ENCODE data around the gene BRCA1. TPM values are rescaled to one million over a fixed set of nuclear protein-coding genes. Genes with fewer than 3 reads are reported as not detected.

The BRCA1 gene
- total RNA-seq, 2 experiments from 2014 or later = 53.5 to 61.4 TPM

DNA sequence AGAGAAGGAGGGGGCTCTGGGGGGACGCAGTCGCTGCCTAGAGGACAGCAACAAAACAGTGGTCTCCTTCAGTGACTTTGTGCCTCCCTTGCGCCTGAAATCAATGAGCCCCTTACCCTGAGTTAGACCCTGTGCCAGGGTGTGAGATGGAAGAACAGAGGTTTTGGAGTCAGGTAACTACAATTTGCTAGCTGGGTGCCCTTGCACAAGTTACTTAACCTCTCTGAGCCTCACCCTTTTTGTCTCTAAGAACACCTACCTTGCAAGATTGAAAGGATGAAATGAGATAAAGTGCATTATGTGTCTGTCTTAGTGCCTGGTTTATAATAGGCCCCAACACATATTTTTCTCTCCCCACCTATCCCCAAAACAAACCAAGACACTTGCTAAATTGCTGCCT is 90.3 kb downstream of the BRCA1 start:
- no peak for ATAC-seq (ENCODE audit: low read depth)
- H3K4me3 Mint-ChIP-seq = no peak overlapping the region
- H3K36me3 Mint-ChIP-seq = no peaks in the 10 kb centered on the region
- POLR2A ChIA-PET = no interaction called here
- DNase-seq = no peak
- H3K27me3 Mint-ChIP-seq = no peaks in the 10 kb centered on the region
- H3K9me3 Mint-ChIP-seq = no peaks in the 10 kb centered on the region
- H3K4me1 Mint-ChIP-seq = no peaks in the 10 kb centered on the region
- no peak overlapping the region for H3K27ac Mint-ChIP-seq

DNA sequence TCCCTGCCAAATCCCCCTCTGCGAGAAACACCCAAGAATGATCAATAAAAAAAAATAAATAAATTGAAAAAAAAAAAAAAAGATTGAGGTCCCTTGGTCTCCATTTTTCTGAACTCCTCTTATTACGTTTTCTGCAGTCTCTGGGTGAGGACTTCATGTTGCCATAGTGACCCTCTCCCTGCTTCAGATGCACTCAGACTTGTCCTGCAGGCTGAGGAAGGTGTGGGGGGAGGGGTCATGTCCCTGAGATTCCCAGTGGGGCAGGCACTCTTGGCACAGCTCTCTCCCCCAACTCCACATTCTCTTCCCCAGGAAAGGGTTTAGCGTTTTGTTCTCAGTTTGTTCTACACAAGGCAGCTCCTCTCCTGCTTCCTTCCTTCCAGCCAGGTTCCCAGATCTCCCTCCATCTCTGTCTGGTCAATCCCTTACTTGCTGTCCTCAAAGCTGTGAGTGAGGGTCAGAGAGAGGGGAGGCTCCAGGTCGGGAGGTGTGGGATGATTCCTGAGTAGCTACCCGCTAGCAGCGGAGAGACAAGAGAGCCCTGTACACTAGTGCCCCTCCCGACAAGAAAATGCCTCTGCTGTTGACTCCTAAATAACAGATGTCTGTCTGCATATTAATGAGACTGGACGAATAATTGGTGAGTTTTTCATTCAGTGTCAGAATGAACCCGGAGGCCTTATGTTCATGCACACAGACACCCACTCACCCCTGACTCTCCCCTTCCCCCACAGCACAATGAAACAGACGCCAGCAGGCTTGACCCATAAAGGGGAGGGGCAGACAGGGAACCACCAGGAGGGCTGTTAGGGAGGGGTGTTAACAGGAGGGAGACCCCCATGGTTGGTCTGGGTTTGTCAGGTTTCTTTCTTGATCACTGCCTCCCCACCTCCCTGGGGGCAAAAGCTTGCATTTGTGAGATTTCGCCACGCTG is 90.9 kb downstream of the BRCA1 start:
- Mint-ChIP-seq H3K36me3 (no peaks in the 10 kb centered on the region), H3K9me3 (no peaks in the 10 kb centered on the region), H3K4me3 (no peak overlapping the region), H3K27ac (no peak overlapping the region), H3K27me3 (no peaks in the 10 kb centered on the region), H3K4me1 (no peaks in the 10 kb centered on the region)
- no peak for ATAC-seq (ENCODE audit: low read depth)
- POLR2A ChIA-PET = no interaction called here
- no peak for DNase-seq

DNA sequence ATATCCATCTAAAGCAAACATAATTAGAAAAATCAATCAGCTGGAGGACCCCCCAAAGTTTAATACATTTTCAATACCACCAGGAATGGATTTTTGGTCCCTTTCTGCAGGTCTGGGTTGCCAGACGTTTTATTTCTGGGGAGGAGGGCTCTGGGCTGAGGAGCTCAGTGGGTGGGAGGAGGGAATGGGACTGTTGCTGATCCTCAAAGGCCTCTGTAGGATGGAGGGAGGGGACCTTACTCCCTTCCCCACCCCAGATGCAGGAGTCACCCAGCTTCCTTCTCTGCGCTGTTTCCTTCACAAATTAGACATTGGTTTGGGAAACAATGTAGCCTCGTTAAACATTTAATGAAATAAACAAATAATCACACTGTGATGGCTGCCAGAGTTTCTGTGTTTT is 93.5 kb downstream of the BRCA1 start:
- H3K4me1 Mint-ChIP-seq = no peaks in the 10 kb centered on the region
- DNase-seq (no peak), ATAC-seq (ENCODE audit: low read depth) (no peak)
- H3K4me3 Mint-ChIP-seq = no peak overlapping the region
- POLR2A ChIA-PET = interaction anchor here (0.7 kb wide), 1 partner anchor 172 kb away, joined by 5 read pairs; no protein-coding TSS in a partner anchor
- no peaks in the 10 kb centered on the region for H3K36me3 Mint-ChIP-seq
- H3K27ac Mint-ChIP-seq = no peak overlapping the region
- peaks cover 10% of the 10 kb centered on the region for H3K27me3 Mint-ChIP-seq
- H3K9me3 Mint-ChIP-seq = no peaks in the 10 kb centered on the region

DNA sequence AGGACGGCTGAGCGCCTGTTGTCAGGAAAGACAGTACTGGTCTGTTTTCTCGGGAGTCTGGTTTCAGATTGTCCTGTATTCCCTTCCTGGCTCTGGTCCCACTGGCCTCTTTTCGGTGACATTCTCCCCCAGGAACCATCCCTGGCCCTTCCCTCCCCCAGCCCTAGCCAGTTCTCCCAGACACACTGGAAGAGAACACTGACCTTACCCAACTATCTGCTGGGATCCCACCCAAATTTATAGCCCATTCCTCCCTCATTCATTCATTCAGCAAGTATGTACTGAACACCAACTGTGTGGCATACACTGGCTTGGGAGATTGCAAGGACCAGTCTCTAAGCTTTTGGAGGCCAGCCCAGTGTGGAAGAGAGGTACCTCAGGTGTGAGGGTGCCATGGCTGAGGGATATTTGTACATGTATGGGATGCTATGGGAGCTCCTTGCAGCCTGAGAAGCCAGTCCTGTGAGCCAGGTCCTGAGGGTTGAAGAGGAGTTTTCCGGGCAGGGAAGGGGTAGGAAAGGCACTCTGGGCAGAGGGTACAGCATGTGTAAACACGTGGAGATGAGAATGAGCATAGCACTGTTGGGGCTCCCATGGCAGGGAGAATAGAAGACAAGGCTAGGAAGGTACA is 94.9 kb downstream of the BRCA1 start:
- Mint-ChIP-seq H3K4me3 (no peak overlapping the region), H3K9me3 (no peaks in the 10 kb centered on the region), H3K27me3 (peaks cover 20% of the 10 kb centered on the region), H3K4me1 (no peaks in the 10 kb centered on the region), H3K36me3 (no peaks in the 10 kb centered on the region), H3K27ac (no peak overlapping the region)
- POLR2A ChIA-PET = interaction anchor here (0.6 kb wide), 2 partner anchors 95 to 127 kb away, joined by 4 to 6 read pairs; partner anchors contain the start of gene BRCA1
- no peak for DNase-seq
- ATAC-seq (ENCODE audit: low read depth) = no peak

DNA sequence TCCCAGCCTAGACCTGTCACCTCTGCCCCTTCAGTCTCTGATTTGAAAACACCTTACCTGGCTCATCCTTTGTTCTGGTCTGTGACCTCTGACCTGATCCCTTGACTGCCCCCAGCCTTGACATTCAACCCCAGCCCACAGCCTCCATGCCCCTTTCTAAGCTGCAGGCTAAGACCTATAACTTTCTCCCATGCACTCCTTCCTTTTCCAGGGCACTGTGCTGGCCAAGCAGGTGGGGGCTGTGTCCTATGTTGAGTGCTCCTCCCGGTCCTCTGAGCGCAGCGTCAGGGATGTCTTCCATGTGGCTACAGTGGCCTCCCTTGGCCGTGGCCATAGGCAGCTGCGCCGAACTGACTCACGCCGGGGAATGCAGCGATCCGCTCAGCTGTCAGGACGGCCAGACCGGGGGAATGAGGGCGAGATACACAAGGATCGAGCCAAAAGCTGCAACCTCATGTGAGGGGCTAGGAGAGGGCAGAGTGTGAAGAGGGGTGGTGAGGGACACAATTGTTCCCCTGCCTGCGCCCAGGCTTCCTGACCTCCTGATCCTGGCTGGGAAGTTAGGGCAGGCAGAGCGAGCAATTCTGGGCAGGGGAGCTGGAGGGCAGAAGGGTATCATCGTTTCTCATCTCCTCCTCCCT is 96.8 kb downstream of the BRCA1 start:
- peaks cover 7% of the 10 kb centered on the region for H3K4me1 Mint-ChIP-seq
- DNase-seq = no peak
- H3K36me3 Mint-ChIP-seq = peaks cover 2% of the 10 kb centered on the region
- ATAC-seq (ENCODE audit: low read depth) = no peak
- no peaks in the 10 kb centered on the region for H3K9me3 Mint-ChIP-seq
- no peak overlapping the region for H3K27ac Mint-ChIP-seq
- POLR2A ChIA-PET = no interaction called here
- peaks cover 28% of the 10 kb centered on the region for H3K27me3 Mint-ChIP-seq
- H3K4me3 Mint-ChIP-seq = no peak overlapping the region

DNA sequence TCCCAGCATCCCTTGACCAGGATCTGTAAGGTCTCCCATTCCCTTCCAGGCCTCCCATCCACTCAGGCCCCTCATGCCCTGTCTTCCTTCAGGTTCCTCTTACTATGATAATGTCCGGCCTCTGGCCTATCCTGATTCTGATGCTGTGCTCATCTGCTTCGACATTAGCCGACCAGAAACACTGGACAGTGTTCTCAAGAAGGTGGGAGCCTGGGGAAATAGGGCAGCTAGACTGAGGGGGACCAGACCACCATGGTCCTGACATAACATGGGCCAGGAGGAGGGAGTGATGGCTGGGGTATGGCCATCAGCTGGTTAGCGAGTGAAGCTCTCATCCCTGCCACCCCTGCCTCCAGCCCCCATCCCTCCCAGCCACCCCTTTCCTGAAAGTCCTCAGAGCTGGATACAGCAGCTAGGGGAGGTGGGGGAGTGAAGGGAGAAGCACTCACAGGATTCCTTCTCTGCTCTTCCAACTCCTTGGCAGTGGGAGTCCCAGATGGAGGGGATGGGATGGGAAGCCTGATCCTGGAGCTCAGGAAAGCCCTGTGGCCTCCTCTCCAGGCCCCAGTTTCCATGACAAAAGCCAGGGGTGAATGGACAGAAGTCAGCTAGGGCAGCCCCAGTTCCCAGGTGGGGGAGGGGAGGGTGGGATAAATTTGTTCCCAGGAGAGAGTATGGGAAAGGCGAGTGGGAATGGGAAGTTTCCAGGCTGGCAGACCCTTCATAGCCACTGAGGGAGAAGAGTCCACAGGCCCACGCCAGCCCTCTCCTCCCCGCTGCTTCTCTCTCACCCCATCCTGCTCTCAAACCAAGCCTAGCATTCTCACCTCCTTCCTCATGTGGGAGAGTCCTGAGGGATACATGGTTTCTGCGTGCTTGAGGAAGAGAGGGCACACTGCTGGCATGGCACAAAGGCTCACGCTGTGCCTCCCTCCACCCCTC is 97.8 kb downstream of the BRCA1 start:
- POLR2A ChIA-PET = no interaction called here
- H3K27me3 Mint-ChIP-seq = peaks cover 28% of the 10 kb centered on the region
- peaks cover 2% of the 10 kb centered on the region for H3K36me3 Mint-ChIP-seq
- H3K4me1 Mint-ChIP-seq = peaks cover 7% of the 10 kb centered on the region
- H3K4me3 Mint-ChIP-seq = no peak overlapping the region
- H3K9me3 Mint-ChIP-seq = no peaks in the 10 kb centered on the region
- DNase-seq = no peak
- no peak for ATAC-seq (ENCODE audit: low read depth)
- no peak overlapping the region for H3K27ac Mint-ChIP-seq

DNA sequence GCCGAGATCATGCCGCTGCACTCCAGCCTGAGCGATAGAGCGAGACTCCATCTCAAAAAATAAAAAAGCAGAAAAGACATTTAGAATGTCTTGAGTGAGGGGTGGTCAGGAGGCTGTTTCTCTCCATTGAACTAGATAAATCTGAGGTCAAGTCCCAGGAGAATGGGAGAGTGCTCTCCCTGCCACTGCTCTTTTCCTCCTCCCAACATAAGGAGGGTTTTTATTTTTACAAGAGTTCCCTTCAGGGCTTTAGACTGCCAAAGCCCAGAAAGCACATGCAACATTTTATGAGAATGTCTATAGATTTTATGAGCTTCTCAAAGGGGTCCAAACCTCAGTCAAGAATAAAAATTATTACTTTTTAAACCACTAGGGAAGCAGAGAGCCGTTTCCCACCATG is 98.6 kb downstream of the BRCA1 start:
- H3K27me3 Mint-ChIP-seq = peaks cover 28% of the 10 kb centered on the region
- H3K9me3 Mint-ChIP-seq = no peaks in the 10 kb centered on the region
- no peak for ATAC-seq (ENCODE audit: low read depth)
- peaks cover 7% of the 10 kb centered on the region for H3K4me1 Mint-ChIP-seq
- H3K4me3 Mint-ChIP-seq = no peak overlapping the region
- POLR2A ChIA-PET = no interaction called here
- no peak overlapping the region for H3K27ac Mint-ChIP-seq
- peaks cover 2% of the 10 kb centered on the region for H3K36me3 Mint-ChIP-seq
- DNase-seq = no peak

DNA sequence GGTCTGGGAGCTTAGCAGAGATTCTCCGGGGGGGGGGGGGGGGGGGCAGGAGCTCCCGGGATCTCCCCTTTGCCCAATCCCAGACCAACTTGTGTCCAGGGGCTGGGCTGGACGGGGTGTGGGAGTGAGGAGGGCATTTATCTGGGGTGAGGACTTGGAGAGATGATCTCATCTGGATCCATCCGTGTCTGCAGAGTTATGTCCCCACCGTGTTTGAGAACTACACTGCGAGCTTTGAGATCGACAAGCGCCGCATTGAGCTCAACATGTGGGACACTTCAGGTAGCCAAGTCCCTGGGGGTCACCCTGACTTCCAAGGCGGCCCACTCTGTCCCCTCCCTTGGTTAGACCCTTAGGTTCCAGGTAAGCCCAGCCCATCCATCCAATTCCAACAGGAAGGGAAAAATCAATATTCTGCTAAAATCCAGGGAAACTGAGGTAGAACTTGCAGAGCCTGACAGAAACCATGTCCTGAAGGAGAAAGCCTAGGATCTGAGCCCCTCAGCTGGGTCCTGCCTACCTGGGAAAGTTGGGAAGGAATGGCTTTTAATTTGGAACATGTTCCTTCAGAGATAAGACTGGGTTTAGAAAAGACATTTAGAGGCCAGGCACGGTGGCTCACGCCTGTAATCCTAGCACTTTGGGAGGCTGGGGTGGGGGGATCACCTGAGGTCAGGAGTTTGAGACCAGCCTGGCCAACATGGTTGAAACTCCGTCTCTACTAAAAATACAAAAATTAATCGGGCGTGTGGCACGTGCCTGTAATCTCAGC is 99.2 kb downstream of the BRCA1 start:
- POLR2A ChIA-PET = interaction anchor here (1.9 kb wide), 1 partner anchor 289 kb away, joined by 13 read pairs; no protein-coding TSS in a partner anchor
- ATAC-seq (ENCODE audit: low read depth) (no peak), DNase-seq (no peak)
- Mint-ChIP-seq H3K27ac (no peak overlapping the region), H3K36me3 (peaks cover 2% of the 10 kb centered on the region), H3K9me3 (no peaks in the 10 kb centered on the region), H3K4me3 (peak overlapping the region; percentile 58), H3K27me3 (peaks cover 28% of the 10 kb centered on the region), H3K4me1 (peaks cover 10% of the 10 kb centered on the region)

DNA sequence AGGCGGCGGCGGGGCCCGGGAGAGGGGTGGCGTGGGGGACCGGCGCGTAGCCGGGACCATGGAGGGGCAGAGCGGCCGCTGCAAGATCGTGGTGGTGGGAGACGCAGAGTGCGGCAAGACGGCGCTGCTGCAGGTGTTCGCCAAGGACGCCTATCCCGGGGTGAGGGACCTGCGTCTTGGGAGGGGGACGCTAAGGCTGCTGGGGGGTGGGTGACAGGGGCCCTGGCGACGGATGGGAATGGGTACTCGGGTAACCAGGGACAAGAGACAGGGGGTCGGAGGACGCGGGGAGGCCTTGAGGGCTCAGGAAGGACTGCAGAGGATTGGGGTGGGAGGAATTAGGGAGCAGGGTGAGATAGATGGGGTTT is 99.9 kb downstream of the BRCA1 start:
- H3K4me1 Mint-ChIP-seq = peaks cover 12% of the 10 kb centered on the region
- ATAC-seq (ENCODE audit: low read depth) (no peak), DNase-seq (no peak)
- H3K27ac Mint-ChIP-seq = no peak overlapping the region
- H3K4me3 Mint-ChIP-seq = peak overlapping the region; percentile 58
- POLR2A ChIA-PET = interaction anchor here (1.6 to 1.9 kb wide), 3 partner anchors 19 to 336 kb away, joined by 11 to 13 read pairs (median 12); partner anchors contain the start of gene IFI35
- H3K9me3 Mint-ChIP-seq = no peaks in the 10 kb centered on the region
- H3K36me3 Mint-ChIP-seq = peaks cover 2% of the 10 kb centered on the region
- H3K27me3 Mint-ChIP-seq = peaks cover 28% of the 10 kb centered on the region

DNA sequence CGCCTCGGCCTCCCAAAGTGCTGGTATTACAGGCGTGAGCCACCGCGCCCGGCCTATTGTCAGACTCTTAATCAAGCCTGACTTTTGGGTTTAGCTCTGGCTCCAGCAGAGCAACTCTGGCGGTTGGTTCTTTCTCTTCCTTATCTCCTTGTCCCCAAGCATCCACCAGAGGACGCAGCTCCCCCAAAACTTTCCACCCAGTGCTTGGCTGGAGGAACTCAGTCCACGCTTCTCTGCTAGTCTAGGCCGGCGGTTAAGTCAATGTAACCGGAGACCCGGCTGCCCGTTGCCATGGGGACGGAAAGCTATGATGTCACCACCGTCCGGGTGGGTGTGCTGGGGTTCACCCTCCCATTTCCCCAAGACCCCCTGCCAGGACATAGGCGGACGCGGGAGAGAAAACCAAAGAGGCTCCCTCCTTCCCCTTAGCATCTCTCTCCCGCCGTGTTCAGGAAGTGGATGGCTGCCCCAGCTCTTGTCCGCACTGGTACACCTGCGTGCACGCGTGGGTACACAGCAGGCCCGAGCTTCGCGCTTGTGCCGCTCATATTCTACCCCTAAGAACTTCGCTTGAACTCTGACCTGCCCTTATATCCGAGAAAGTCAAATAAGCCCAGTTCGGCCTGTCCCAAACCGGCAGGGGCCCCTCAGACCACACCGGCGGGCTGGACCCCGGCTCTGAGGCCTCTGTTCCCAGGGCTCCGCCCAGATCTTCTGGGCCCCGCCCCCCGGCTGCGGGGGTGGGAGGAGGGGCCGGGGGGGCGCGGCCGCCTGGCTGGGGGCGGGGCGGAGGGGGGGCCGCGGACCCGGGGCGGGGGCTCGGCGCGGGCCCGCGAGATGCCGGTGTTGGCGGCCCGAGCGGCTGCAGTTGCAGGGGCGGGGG is 100.5 kb downstream of the BRCA1 start, which contains the start of gene RND2:
Gene RND2, plus strand, starts transcription at position 825 of the 883 bp plus-strand sequence. CDS start 117 bp downstream, outside the sequence.
- peak; percentile 73 for DNase-seq
- Mint-ChIP-seq H3K4me1 (peaks cover 15% of the 10 kb centered on the region), H3K27me3 (peaks cover 28% of the 10 kb centered on the region), H3K4me3 (peak within 1 kb of the TSS; percentile 87), H3K9me3 (no peaks in the 10 kb centered on the region), H3K36me3 (peaks cover 2% of the 10 kb centered on the region), H3K27ac (peak within 1 kb of the TSS; percentile 43)
- POLR2A ChIA-PET = interaction anchor here (0.6 to 1.9 kb wide), 7 partner anchors 10 to 343 kb away, joined by 3 to 18 read pairs (median 11); partner anchors contain the start of genes IFI35 and RPL27
- ATAC-seq (ENCODE audit: low read depth) = peak; percentile 61

Measured in activated naive CD8-positive, alpha-beta T cell treated with anti-CD3 and anti-CD28 coated beads, Interleukin-2, amount 10 ng/mL, durations not matched to agents 7 days and 5 days (primary cell).